SK-N-SH treated with all-trans-retinoic acid at 6 μM for 48 hours (cell line): Measurements from ENCODE around the gene ZGLP1.

Experiments used
- ATAC-seq: fragments of 200-7000 bp; cut with Tn5 transposase; 3 replicates; pipeline ENCODE4 v1.9.1; 2020; ENCODE audit warnings: mild to moderate bottlenecking, moderate library complexity
- ARNTL ChIP-seq: fragments of 450-650 bp; formaldehyde crosslinking; IDR thresholded peaks from 2 replicates; pipeline ENCODE4 v1.5.0; 2020; ENCODE audit warnings: low read depth, mild to moderate bottlenecking, moderate library complexity, borderline replicate concordance
- CSRNP3 ChIP-seq: fragments of 250-450 bp; sonication (Bioruptor Pico); IDR thresholded peaks from 2 replicates; pipeline ENCODE4 v1.5.1; 2021; ENCODE audit warnings: mild to moderate bottlenecking, moderate library complexity
- OSR1 ChIP-seq: fragments of 250-450 bp; sonication (Bioruptor Pico); IDR thresholded peaks from 2 replicates; pipeline ENCODE4 v1.8.0; 2022; ENCODE audit warnings: moderate library complexity, mild to moderate bottlenecking, inconsistent platforms
- PATZ1 ChIP-seq: fragments of 250-450 bp; sonication (Bioruptor Pico); IDR thresholded peaks from 2 replicates; pipeline ENCODE4 v1.8.0; 2020; ENCODE audit warnings: mild to moderate bottlenecking, moderate library complexity, borderline replicate concordance
- PPARA ChIP-seq: fragments of 250-450 bp; sonication (Bioruptor Pico); IDR thresholded peaks from 2 replicates; pipeline ENCODE4 v1.5.0; 2020; ENCODE audit warnings: mild to moderate bottlenecking, borderline replicate concordance
- RARB ChIP-seq: fragments of 250-450 bp; sonication (Bioruptor Pico); IDR thresholded peaks from 2 replicates; pipeline ENCODE4 v1.8.0; 2021; ENCODE audit warnings: mild to moderate bottlenecking, moderate library complexity
- SNAI2 ChIP-seq: fragments of 250-450 bp; sonication (Bioruptor Pico); IDR thresholded peaks from 2 replicates; pipeline ENCODE4 v1.5.0; 2020; ENCODE audit warnings: mild to moderate bottlenecking, moderate library complexity
- TOX ChIP-seq: fragments of 250-450 bp; sonication (Bioruptor Pico); IDR thresholded peaks from 2 replicates; pipeline ENCODE4 v1.8.0; 2021; ENCODE audit warnings: mild to moderate bottlenecking, moderate library complexity, borderline replicate concordance
- ZFP3 ChIP-seq: fragments of 250-450 bp; sonication (Bioruptor Pico); IDR thresholded peaks from 2 replicates; pipeline ENCODE4 v1.5.0; 2020; ENCODE audit warnings: mild to moderate bottlenecking, moderate library complexity
- ZFP30 ChIP-seq: fragments of 450-650 bp; formaldehyde crosslinking; IDR thresholded peaks from 2 replicates; pipeline ENCODE4 v1.5.0; 2022; ENCODE audit warnings: mild to moderate bottlenecking, moderate library complexity
- ZNF70 ChIP-seq: fragments of 450-650 bp; formaldehyde crosslinking; IDR thresholded peaks from 2 replicates; pipeline ENCODE4 v1.5.0; 2020; ENCODE audit warnings: mild to moderate bottlenecking, moderate library complexity
- ZNF8 ChIP-seq: fragments of 450-650 bp; formaldehyde crosslinking; IDR thresholded peaks from 2 replicates; pipeline ENCODE4 v1.5.0; 2020; ENCODE audit warnings: mild to moderate bottlenecking, moderate library complexity
- TF ChIP-seq, protein P1 (sequence below): fragments of 250-450 bp; sonication (Bioruptor Pico); IDR thresholded peaks from 2 replicates; pipeline ENCODE4 v1.5.0; 2020; ENCODE audit warnings: mild to moderate bottlenecking, moderate library complexity

The ZGLP1 gene

GRCh38 chr19:10309423-10309822 lies at the start of gene ZGLP1:
Gene ZGLP1, minus strand, starts transcription at chr19:10309815.
- ATAC-seq = no peak
- TF ChIP-seq, protein P1, sequence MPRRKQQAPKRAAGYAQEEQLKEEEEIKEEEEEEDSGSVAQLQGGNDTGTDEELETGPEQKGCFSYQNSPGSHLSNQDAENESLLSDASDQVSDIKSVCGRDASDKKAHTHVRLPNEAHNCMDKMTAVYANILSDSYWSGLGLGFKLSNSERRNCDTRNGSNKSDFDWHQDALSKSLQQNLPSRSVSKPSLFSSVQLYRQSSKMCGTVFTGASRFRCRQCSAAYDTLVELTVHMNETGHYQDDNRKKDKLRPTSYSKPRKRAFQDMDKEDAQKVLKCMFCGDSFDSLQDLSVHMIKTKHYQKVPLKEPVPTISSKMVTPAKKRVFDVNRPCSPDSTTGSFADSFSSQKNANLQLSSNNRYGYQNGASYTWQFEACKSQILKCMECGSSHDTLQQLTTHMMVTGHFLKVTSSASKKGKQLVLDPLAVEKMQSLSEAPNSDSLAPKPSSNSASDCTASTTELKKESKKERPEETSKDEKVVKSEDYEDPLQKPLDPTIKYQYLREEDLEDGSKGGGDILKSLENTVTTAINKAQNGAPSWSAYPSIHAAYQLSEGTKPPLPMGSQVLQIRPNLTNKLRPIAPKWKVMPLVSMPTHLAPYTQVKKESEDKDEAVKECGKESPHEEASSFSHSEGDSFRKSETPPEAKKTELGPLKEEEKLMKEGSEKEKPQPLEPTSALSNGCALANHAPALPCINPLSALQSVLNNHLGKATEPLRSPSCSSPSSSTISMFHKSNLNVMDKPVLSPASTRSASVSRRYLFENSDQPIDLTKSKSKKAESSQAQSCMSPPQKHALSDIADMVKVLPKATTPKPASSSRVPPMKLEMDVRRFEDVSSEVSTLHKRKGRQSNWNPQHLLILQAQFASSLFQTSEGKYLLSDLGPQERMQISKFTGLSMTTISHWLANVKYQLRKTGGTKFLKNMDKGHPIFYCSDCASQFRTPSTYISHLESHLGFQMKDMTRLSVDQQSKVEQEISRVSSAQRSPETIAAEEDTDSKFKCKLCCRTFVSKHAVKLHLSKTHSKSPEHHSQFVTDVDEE (CRISPR knock-in tag) = no peak

DNA sequence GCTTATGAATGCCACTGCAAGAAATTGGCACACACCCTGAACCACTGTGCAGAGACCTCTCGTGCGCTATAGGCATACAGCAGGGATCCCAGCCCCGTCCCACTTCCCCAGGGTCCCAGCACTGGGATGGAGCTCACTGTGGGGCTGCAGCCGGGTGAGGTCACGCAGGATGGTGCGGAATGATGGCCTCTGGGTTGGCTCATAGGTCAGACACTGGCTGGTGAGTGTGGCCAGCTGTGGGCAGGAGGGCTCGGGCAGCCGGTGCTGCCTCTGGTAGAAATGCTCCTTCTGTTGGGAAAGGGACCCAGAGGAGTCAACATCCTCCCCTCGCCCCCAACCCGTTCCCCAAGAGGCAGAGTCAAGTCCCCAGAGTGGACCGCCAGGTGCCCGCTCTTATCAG lies 46.8 kb upstream of the ZGLP1 start:
- ATAC-seq = no peak
- TF ChIP-seq, protein P1 (CRISPR knock-in tag) = no peak
- TF ChIP-seq SNAI2 (CRISPR knock-in tag) (no peak), ARNTL (CRISPR knock-in tag) (no peak), RARB (CRISPR knock-in tag) (no peak)

DNA sequence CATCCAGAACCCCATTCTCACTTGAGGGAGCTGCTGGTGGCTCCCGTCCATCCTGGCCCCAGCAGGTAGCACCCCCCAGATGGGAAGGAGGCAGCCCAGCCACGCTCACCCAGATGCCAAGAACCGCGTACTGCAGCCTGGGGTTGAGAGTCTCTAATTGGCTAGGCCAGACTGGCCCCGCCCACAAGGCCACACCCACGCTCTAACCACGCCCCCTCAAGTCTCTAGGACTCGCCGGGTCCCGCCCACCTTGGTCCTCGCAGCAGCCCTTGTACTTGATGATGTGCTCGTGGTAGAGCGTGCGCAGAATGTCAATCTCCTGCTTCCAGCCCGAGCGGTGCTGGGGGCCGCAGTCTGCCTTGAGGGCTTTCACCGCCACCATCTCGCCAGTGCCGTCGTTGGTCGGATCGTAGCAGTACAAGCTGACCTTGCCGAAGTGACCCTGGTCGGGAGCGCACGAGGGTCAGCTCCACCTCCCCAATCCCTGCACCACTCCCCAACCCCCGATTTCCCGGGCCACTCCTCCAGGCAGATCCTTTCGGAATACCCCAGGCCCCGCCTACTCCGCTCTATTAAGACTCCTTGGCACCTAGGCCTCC lies 44.3 kb upstream of the ZGLP1 start:
- peak; percentile 46; the same call in 2 of the 3 replicates for ATAC-seq

DNA sequence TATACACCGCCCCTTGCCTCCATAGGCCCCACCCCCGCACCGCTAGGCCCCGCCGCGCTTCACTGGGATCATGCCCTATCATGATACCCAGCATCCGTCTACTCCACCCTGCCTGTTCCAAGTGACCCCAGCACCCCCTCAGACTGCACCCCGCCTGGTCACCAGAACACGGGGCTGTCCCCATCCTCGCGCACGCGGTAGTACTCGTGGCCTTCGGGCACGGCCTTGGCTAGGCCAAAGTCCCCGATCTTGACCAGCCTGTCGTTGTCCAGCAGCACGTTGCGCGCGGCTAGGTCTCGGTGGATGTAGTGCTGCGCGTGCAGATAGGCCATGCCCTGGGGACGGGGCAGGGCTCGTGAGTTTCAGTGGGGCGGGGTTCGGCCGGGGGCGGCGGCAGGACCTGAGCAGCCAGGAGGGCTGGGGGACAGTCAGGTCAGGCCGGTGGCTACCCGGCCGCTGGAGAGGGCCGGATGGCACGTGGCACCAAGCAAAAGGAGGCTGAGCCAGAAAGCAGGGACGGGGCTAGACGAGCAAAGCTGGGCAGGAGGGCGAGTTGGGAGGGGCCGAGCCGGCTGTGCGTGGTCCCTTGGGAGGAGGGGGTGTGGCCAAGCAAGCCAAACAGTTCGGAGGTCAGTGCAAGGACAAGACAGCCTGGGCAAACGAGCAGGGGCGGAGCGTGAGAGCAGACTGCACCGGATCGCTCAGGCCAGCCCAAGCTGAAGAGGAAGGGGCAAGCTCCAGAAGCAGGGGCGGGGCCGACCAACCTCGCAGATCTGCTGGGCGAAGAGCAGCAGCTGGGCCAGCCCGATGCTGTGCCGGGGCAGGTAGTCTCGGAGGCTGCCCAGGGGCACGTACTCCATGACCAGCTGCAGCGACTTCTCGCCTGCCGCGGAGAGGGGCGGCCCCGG lies 43.4 kb upstream of the ZGLP1 start:
- ATAC-seq = no peak
- no peak for TF ChIP-seq ZFP3 (CRISPR knock-in tag)
- no peak for TF ChIP-seq PATZ1
- TF ChIP-seq TOX (CRISPR knock-in tag) = no peak
- no peak for TF ChIP-seq OSR1 (CRISPR knock-in tag)
- no peak for TF ChIP-seq ZNF70 (CRISPR knock-in tag)
- no peak for TF ChIP-seq PPARA (CRISPR knock-in tag)
- TF ChIP-seq ARNTL (CRISPR knock-in tag) = no peak
- TF ChIP-seq ZFP30 (CRISPR knock-in tag) = no peak

More for the DNA sequence above, 44.3 kb upstream of the ZGLP1 start:
- TF ChIP-seq CSRNP3 (CRISPR knock-in tag) (no peak), PATZ1 (no peak), ZNF8 (CRISPR knock-in tag) (no peak)
